Thymus (tissue), 11 donors: ENCODE measurements around the gene FRG2B. TPM values are rescaled to one million over a fixed set of nuclear protein-coding genes. Genes with fewer than 3 reads are reported as not detected.
"Not testable (repeated sequence)": the region's sequence is repeated elsewhere in the genome, so short reads cannot be mapped to it uniquely, and the experiment has no call there.

ENCODE experiments used
- DNase-seq, 9 donors: peaks; one replicate each; pipeline ENCODE4 v3.0.0-alpha.2; 2013; ENCODE audit warnings: low spot score in 9 of 9, low read depth in 6 of 9, missing footprints in 1 of 9
- H3K27ac ChIP-seq, 2 donors: one replicate each; pipeline ENCODE4 v1.5.1; 2013; ENCODE audit warnings: control low read depth in 1 of 2, low read depth in 1 of 2, low read length in 1 of 2, mild to moderate bottlenecking in 1 of 2, moderate library complexity in 1 of 2
- H3K27me3 ChIP-seq, 2 donors: one replicate each; pipeline ENCODE4 v1.5.1; 2013; ENCODE audit warnings: low read length in 1 of 2; ENCODE audit not compliant: control insufficient read depth in 2 of 2, insufficient read depth in 1 of 2
- H3K36me3 ChIP-seq, 2 donors: one replicate each; pipeline ENCODE4 v1.5.1; 2013; ENCODE audit warnings: low read length in 1 of 2, mild to moderate bottlenecking in 1 of 2, moderate library complexity in 1 of 2; ENCODE audit not compliant: control insufficient read depth in 2 of 2, insufficient read depth in 2 of 2
- H3K4me1 ChIP-seq, 2 donors: one replicate each; pipeline ENCODE4 v1.5.1; 2013; ENCODE audit warnings: low read length in 2 of 2; ENCODE audit not compliant: control insufficient read depth in 2 of 2, insufficient read depth in 2 of 2
- H3K4me3 ChIP-seq, 2 donors: one replicate each; pipeline ENCODE4 v1.5.1; 2013; ENCODE audit warnings: low read length in 2 of 2, control low read depth in 1 of 2, mild to moderate bottlenecking in 1 of 2
- H3K9me3 ChIP-seq, 2 donors: one replicate each; pipeline ENCODE4 v1.5.1; 2013; ENCODE audit warnings: low read length in 1 of 2, mild to moderate bottlenecking in 1 of 2; ENCODE audit not compliant: control insufficient read depth in 2 of 2, insufficient read depth in 1 of 2
- WGBS: extraction: QIAGEN DNeasy Blood & Tissue Kit; methylation state at CpG from one replicate; pipeline ENCODE4 v1.1.7; 2013; 5-methylcytosine and 5-hydroxymethylcytosine counted together
- polyA plus RNA-seq: library from polyadenylated mRNA; stranded (reverse); fragments of 200-250 nt; gene quantifications from one replicate; pipeline ENCODE4 v1.2.3, GENCODE V29; 2013
- total RNA-seq: library from RNA; stranded (reverse); fragments of 120-200 nt; gene quantifications from one replicate; pipeline ENCODE4 v1.2.4, GENCODE V29; 2013
- donor health status: healthy.

Gene FRG2B
- total and polyA plus RNA-seq, 2 donors: not detected

DNA sequence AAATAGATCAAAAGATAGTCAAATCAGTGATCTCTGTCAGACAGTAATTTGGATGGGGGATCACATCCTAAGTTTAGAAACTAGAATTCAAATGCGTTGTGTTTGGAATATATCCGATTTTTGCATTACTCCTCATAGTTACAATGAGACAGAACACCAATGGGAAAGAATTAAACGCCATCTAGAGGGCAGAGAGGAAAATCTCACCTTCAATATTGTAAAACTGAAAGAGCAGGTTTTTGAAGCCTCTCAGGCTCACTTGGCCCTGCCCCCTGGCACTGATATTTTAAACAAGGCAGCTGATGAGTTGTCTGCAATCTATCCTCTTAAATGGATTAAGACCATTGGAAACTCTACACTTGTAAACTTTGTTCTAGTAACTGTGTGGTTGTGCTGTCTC, 17.7 kb downstream of the FRG2B start:
- Histone ChIP-seq H3K27ac (no peak overlapping the region), H3K36me3 (no peaks in the 10 kb centered on the region), H3K4me3 (no peak overlapping the region), H3K27me3 (no peaks in the 10 kb centered on the region), H3K4me1 (no peaks in the 10 kb centered on the region), H3K9me3 (no peaks in the 10 kb centered on the region)
- 49% methylated on average over 3 of the region's 3 CpGs for WGBS
- no peak for DNase-seq

DNA sequence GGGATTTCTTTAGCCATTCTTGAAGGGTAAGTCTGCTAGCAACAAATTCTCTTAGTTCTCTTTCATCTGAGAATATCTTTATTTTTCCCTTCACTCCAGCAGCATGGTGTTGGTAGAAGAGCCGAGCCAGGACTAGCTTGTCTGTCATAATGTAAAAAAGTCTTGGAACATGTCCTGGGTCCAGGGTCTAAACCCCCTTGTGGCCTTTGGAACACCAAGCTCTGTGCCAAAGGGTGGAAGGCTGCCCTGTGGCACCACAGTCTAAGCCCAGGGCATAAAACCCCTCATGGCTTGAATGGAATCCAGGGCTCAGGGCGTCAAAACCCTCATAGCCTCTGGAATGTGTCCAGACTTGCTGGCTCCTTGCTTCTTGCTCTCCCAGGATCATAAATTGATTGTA, 23.2 kb downstream of the FRG2B start:
- H3K9me3 ChIP-seq, H3K27me3 ChIP-seq, DNase-seq, H3K4me1 ChIP-seq, H3K36me3 ChIP-seq, H3K4me3 ChIP-seq, H3K27ac ChIP-seq: not testable (repeated sequence)
- 89% methylated on average over 2 of the region's 2 CpGs for WGBS

DNA sequence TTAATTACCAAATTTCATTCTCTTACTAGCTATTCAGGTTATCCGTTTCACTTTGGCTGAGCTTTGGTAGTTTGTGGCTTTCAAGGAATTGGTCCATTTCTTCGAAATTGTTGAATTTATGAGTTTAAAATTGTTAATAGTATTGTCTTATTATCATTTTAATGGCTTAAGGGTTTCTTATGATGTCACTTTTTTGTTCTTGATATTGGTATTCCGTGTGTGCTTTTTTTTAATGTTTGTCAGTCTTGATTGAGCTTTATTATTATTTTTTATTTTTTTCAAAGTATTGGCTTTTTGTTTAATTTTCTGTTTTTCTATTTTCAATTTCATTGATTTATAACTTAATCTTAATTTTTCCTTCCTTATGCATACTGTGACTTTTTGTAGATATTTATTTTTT, 25.9 kb downstream of the FRG2B start:
- H3K9me3 ChIP-seq: no peaks in the 10 kb centered on the region
- WGBS: 69% methylated on average over 3 of the region's 3 CpGs
- H3K4me3 ChIP-seq: no peak overlapping the region
- H3K4me1 ChIP-seq: no peaks in the 10 kb centered on the region
- no peaks in the 10 kb centered on the region for H3K36me3 ChIP-seq
- H3K27me3 ChIP-seq: no peaks in the 10 kb centered on the region
- DNase-seq: no peak
- H3K27ac ChIP-seq: no peak overlapping the region

DNA sequence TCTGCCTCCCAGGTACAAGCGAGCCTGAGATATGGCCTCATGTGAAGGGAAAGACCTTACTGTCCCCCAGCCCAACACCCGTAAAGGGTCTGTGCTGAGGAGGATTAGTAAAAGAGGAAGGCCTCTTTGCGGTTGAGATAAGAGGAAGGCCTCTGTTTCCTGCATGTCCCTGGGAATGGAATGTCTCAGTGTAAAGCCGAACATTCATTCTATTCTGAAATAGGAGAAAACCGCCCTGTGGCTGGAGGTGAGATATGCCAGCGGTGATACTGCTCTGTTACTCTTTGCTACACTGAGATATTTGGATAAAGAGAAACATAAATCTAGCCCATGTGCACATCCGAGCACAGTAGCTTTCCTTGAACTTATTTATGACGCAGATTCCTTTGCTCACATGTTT, 26.7 kb downstream of the FRG2B start:
- not testable (repeated sequence) for H3K4me1 ChIP-seq, DNase-seq, H3K36me3 ChIP-seq, H3K27me3 ChIP-seq, H3K9me3 ChIP-seq, H3K4me3 ChIP-seq, H3K27ac ChIP-seq
- 60% methylated on average over 8 of the region's 8 CpGs for WGBS

DNA sequence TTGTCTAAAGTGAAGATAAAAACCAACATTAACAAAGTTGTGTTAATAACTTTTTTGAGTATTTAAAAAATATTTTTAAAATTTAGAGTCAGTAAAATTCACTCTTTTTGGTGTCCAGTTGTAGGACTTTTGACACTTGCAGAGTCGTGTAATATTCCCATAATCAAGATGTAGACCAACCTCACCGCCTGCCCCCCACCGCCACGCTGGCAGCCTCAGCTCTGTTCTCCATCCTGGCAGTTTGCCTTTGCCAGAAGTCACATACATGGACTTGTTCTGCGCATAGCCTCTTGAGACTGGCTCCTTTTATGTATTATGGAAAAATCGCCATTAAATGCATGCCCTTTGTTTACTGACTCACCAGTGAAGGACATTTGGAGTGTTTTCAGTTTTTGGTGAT, 33.9 kb downstream of the FRG2B start:
- Histone ChIP-seq H3K4me3 (no peak overlapping the region), H3K36me3 (no peaks in the 10 kb centered on the region), H3K4me1 (no peaks in the 10 kb centered on the region), H3K9me3 (no peaks in the 10 kb centered on the region), H3K27me3 (no peaks in the 10 kb centered on the region), H3K27ac (no peak overlapping the region)
- 78% methylated on average over 6 of the region's 6 CpGs for WGBS
- no peak for DNase-seq

DNA sequence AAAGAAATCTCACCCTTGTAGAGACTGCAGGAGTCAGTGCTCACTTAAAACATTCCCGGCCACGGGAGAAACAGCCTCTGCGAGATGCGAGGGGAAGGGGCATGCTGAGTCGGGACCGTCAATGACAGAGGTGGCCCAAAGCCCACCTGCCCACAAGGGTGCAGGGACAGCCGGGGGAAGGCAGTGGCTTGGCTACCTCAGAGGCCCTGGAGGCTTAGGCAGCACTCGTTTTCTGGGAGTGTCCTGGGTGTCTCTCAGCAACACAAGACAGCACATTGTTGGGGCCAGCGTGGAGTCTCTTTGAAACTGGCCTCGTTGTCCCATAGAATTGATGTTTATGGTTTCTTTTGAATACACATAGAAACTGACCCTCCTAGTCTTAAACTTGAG, 35.6 kb downstream of the FRG2B start:
- DNase-seq: no peak
- Histone ChIP-seq H3K36me3 (no peaks in the 10 kb centered on the region), H3K4me3 (no peak overlapping the region), H3K9me3 (no peaks in the 10 kb centered on the region), H3K27ac (no peak overlapping the region), H3K27me3 (no peaks in the 10 kb centered on the region), H3K4me1 (no peaks in the 10 kb centered on the region)
- WGBS: 86% methylated on average over 10 of the region's 10 CpGs

DNA sequence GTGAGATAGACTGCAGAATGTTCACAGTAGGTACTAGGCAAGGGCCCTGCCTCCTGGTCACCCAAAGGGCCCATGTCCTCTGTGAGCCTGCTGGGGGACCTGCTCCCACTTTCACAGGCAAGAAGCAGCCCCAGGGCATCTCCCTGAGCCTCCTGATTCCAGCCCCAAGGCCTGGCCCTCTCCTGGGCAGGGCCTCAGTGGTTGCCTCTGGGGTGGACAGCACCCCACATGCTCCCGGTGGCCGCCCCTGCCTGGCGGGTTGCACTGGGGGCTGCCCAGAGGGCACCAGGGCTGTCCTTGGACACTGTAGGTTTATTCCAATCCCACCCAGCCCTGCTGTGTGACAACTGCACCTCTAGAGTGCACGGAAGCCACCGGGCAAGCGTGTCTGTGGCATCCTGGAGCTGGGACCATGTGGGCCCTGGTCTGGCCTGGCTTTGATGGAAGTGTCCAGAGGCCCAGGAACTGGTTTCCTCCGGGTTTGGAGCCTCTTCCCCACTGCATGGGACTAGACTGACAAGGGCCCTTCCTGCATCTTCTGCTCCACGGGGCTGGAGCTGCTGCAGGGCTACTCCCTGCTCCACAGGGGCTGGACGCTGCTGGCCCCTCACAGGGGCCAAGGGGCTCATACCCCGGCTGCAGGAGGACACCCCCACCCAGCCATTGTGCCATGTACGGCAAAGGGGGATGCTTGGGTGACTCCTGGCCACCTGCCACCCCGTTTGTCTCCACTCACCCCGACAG, 36.2 kb downstream of the FRG2B start:
- no peaks in the 10 kb centered on the region for H3K27me3 ChIP-seq
- DNase-seq: no peak
- WGBS: 81% methylated on average over 13 of the region's 13 CpGs

DNA sequence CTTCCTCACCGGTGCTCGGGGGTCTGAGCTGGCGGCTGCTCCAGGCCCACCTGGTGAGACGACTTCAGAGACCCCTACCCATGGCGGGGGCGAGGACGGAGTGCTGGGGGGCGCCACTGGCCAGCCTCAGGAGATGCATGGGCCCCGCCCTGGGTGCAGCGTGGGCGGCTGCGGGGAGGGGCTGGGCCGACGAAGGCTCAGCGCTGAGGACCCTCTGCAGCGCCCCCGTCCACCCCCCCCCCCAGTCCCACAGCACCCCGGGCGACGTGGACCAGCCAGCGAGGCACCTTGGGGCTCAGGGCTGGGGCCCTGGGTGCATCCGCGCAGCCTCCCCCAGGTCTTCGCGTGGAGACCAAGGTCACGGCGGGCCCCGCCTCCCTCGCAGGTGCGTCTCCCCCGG, 49.6 kb downstream of the FRG2B start:
- not testable (repeated sequence) for H3K27me3 ChIP-seq, H3K27ac ChIP-seq, DNase-seq, H3K4me3 ChIP-seq, H3K4me1 ChIP-seq, H3K36me3 ChIP-seq, H3K9me3 ChIP-seq
- WGBS: 83% methylated on average over 12 of the region's 31 CpGs

More for the DNA sequence above, 36.2 kb downstream of the FRG2B start:
- Histone ChIP-seq H3K4me1 (no peaks in the 10 kb centered on the region), H3K36me3 (no peaks in the 10 kb centered on the region), H3K9me3 (no peaks in the 10 kb centered on the region), H3K4me3 (no peak overlapping the region), H3K27ac (no peak overlapping the region)
